B cell (primary cell): Measurements from ENCODE around the gene GOLGA8A.

Source experiments
- CTCF ChIP-seq: fragments of 200-600 bp; IDR thresholded peaks from one replicate; pipeline ENCODE4 v1.8.0; 2022; ENCODE audit warnings: antibody characterized with exemption, mild to moderate bottlenecking
- EZH2 ChIP-seq: IDR thresholded peaks from 2 replicates; pipeline ENCODE4 v1.6.1; 2012; ENCODE audit warnings: borderline replicate concordance, low read depth, mild to moderate bottlenecking, moderate library complexity, low read length; ENCODE audit not compliant: insufficient read depth, poor library complexity, severe bottlenecking

DNA sequence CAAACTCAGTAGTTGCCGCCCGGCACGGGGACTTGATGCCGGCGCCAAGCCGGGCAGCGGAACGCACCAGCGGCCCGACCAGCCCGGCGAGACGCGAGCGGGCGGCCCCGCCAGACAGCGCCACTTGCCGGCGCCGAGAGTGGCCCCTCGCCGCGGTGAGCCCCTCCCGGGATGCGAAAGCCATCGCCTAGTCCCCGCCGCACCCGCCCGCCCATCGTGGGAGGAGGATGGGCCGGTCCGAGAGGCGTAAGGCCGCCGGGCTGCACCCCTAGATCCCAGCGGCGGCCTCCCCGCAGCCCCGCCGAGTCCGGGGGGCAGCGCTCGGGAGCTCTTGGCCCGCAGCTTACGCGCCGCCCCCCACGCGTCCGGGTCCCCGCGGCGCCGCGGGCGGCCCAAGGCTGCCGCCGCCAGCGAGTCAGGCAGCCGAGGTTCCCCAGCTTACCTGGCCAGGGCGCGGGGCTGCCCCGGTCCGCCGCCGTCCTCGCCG lies 609 bp downstream of the GOLGA8A start:
- TF ChIP-seq CTCF (no peak), EZH2 (no peak)
